Mesenchymal stem cell (in vitro differentiated cells and primary cell): ENCODE results near the gene ALDH9A1.

Source experiments
- DNase-seq: peaks from one replicate; pipeline ENCODE4 v3.0.0-alpha.2; 2013
- H2AFZ ChIP-seq: one replicate; pipeline ENCODE4 v1.6.1; 2013; ENCODE audit warnings: low read depth, mild to moderate bottlenecking, control low read depth, inconsistent platforms, low read length, moderate library complexity
- H2AK5ac ChIP-seq: 2 replicates; pipeline ENCODE4 v1.6.1; 2013; ENCODE audit warnings: low read length, moderate library complexity, mild to moderate bottlenecking, inconsistent platforms; ENCODE audit not compliant: severe bottlenecking
- H2BK120ac ChIP-seq: one replicate; pipeline ENCODE4 v1.6.1; 2013; ENCODE audit warnings: low read depth, mild to moderate bottlenecking, inconsistent platforms, low read length, moderate library complexity
- H2BK12ac ChIP-seq, 2 experiments: one replicate each; pipeline ENCODE4 v1.6.1; 2013; ENCODE audit warnings: inconsistent platforms in 2 of 2, low read length in 2 of 2, mild to moderate bottlenecking in 2 of 2, moderate library complexity in 2 of 2, control low read depth in 1 of 2
- H2BK15ac ChIP-seq: one replicate; pipeline ENCODE4 v1.6.1; 2013; ENCODE audit warnings: mild to moderate bottlenecking, low read depth, inconsistent platforms; ENCODE audit not compliant: poor library complexity, severe bottlenecking
- H2BK5ac ChIP-seq: 2 replicates; pipeline ENCODE4 v1.6.1; 2013; ENCODE audit warnings: low read depth, mild to moderate bottlenecking, low read length, control low read depth, inconsistent platforms; ENCODE audit not compliant: poor library complexity, severe bottlenecking
- H3K14ac ChIP-seq, 2 experiments: one replicate each; pipeline ENCODE4 v1.6.1; 2013; ENCODE audit warnings: inconsistent platforms in 2 of 2, low read length in 2 of 2, control low read depth in 1 of 2, mild to moderate bottlenecking in 1 of 2, moderate library complexity in 1 of 2
- H3K18ac ChIP-seq, 2 experiments: one replicate each; pipeline ENCODE4 v1.6.1; 2013; ENCODE audit warnings: inconsistent platforms in 2 of 2, low read length in 2 of 2, control low read depth in 1 of 2, low read depth in 1 of 2, mild to moderate bottlenecking in 1 of 2
- H3K23ac ChIP-seq, 2 experiments: one replicate each; pipeline ENCODE4 v1.6.1; 2013; ENCODE audit warnings: inconsistent platforms in 2 of 2, low read length in 2 of 2, mild to moderate bottlenecking in 2 of 2, moderate library complexity in 2 of 2, control low read depth in 1 of 2
- H3K27ac ChIP-seq: 2 replicates; pipeline ENCODE4 v1.5.1; 2013; ENCODE audit warnings: mild to moderate bottlenecking, moderate library complexity, low read length, control low read depth, inconsistent platforms; ENCODE audit not compliant: poor library complexity, severe bottlenecking
- H3K27me3 ChIP-seq, 2 experiments: 2 replicates each; pipeline versions ENCODE4 v1.6.1 to v1.7.0; 2013; ENCODE audit warnings: low read length in 2 of 2, mild to moderate bottlenecking in 2 of 2, moderate library complexity in 2 of 2, control low read depth in 1 of 2, inconsistent platforms in 1 of 2; ENCODE audit not compliant: control insufficient read depth in 1 of 2, insufficient read depth in 1 of 2
- H3K36me3 ChIP-seq, 2 experiments: 2 replicates each; pipeline versions ENCODE4 v1.6.1 to v1.7.0; 2013; ENCODE audit warnings: low read length in 2 of 2, control low read depth in 1 of 2, inconsistent platforms in 1 of 2, low read depth in 1 of 2, mild to moderate bottlenecking in 1 of 2; ENCODE audit not compliant: insufficient read depth in 2 of 2, control insufficient read depth in 1 of 2
- H3K4ac ChIP-seq, 2 experiments: one replicate each; pipeline ENCODE4 v1.6.1; 2013; ENCODE audit warnings: inconsistent platforms in 2 of 2, low read length in 2 of 2, mild to moderate bottlenecking in 2 of 2, moderate library complexity in 2 of 2, control low read depth in 1 of 2, low read depth in 1 of 2
- H3K4me1 ChIP-seq: 2 replicates; pipeline ENCODE4 v1.6.1; 2013; ENCODE audit warnings: low read depth, low read length, control low read depth; ENCODE audit not compliant: control insufficient read depth, insufficient read depth
- H3K4me2 ChIP-seq: 2 replicates; pipeline ENCODE4 v1.6.1; 2013; ENCODE audit warnings: low read length, mild to moderate bottlenecking, inconsistent platforms; ENCODE audit not compliant: poor library complexity, severe bottlenecking
- H3K4me3 ChIP-seq, 2 experiments: 2 replicates each; pipeline versions ENCODE4 v1.5.1 to v1.7.0; 2013; ENCODE audit warnings: low read length in 2 of 2, mild to moderate bottlenecking in 2 of 2, control low read depth in 1 of 2, low read depth in 1 of 2; ENCODE audit not compliant: insufficient read depth in 1 of 2
- H3K79me1 ChIP-seq: replicated peaks from 2 replicates; pipeline ENCODE4 v1.6.1; 2013; ENCODE audit warnings: mild to moderate bottlenecking, control low read depth, low read length, inconsistent platforms; ENCODE audit not compliant: poor library complexity, severe bottlenecking
- H3K9ac ChIP-seq: 2 replicates; pipeline ENCODE4 v1.7.0; 2013; ENCODE audit warnings: mild to moderate bottlenecking, low read length, moderate library complexity
- H3K9me3 ChIP-seq: 2 replicates; pipeline ENCODE4 v1.7.0; 2013; ENCODE audit warnings: mild to moderate bottlenecking, low read length; ENCODE audit not compliant: control insufficient read depth
- H4K8ac ChIP-seq: one replicate; pipeline ENCODE4 v1.6.1; 2013; ENCODE audit warnings: inconsistent platforms, mild to moderate bottlenecking, low read length, moderate library complexity
- H4K91ac ChIP-seq: one replicate; pipeline ENCODE4 v1.6.1; 2013; ENCODE audit warnings: mild to moderate bottlenecking, low read length, inconsistent platforms
- WGBS: methylation state at CpG from one replicate; pipeline ENCODE4 v1.1.7; 2013; ENCODE audit warnings: mixed read lengths; 5-methylcytosine and 5-hydroxymethylcytosine counted together

Gene ALDH9A1

GRCh38 chr1:165666152-165666825 is 32.1 kb downstream of the ALDH9A1 start:
- Histone ChIP-seq H4K91ac (no peak overlapping the region), H3K9ac (peak overlapping the region; percentile 47), H2BK120ac (no peak overlapping the region)

GRCh38 chr1:165662186-165662585 is 36.2 kb downstream of the ALDH9A1 start:
- DNase-seq: no peak
- no peaks in the 10 kb centered on the region for H3K9me3 ChIP-seq
- H2AK5ac ChIP-seq: no peak overlapping the region
- H3K14ac ChIP-seq: no peak overlapping the region
- no peak overlapping the region for H3K23ac ChIP-seq
- H3K79me1 ChIP-seq: peaks cover 7% of the 10 kb centered on the region
- H3K4ac ChIP-seq: no peak overlapping the region
- no peak overlapping the region for H2AFZ ChIP-seq
- H3K27ac ChIP-seq: no peak overlapping the region
- no peak overlapping the region for H2BK120ac ChIP-seq
- no peak overlapping the region for H2BK12ac ChIP-seq
- H3K4me2 ChIP-seq: no peak overlapping the region
- H2BK15ac ChIP-seq: no peak overlapping the region
- H4K8ac ChIP-seq: no peak overlapping the region
- no peak overlapping the region for H2BK5ac ChIP-seq
- H4K91ac ChIP-seq: no peak overlapping the region
- H3K4me3 ChIP-seq: no peak overlapping the region
- H3K4me1 ChIP-seq: no peaks in the 10 kb centered on the region
- peaks cover 13 to 85% of the 10 kb centered on the region in 2 experiments for H3K36me3 ChIP-seq
- H3K9ac ChIP-seq: peak overlapping the region; percentile 13
- WGBS: no CpG with 5 or more reads among the region's 3 CpGs
- no peaks in the 10 kb centered on the region for H3K27me3 ChIP-seq
- no peak overlapping the region for H3K18ac ChIP-seq

More at GRCh38 chr1:165666152-165666825, 32.1 kb downstream of the ALDH9A1 start:
- H3K79me1 ChIP-seq: peaks cover 13% of the 10 kb centered on the region
- no peaks in the 10 kb centered on the region for H3K27me3 ChIP-seq
- H2BK15ac ChIP-seq: no peak overlapping the region
- H3K4ac ChIP-seq: no peak overlapping the region
- H3K18ac ChIP-seq: no peak overlapping the region
- no peak overlapping the region for H3K14ac ChIP-seq
- no peaks in the 10 kb centered on the region for H3K4me1 ChIP-seq
- H3K23ac ChIP-seq: no peak overlapping the region
- no peak overlapping the region for H3K27ac ChIP-seq
- peaks cover 19 to 91% of the 10 kb centered on the region in 2 experiments for H3K36me3 ChIP-seq
- no peak overlapping the region for H3K4me2 ChIP-seq
- no peak overlapping the region for H2AK5ac ChIP-seq
- no peak overlapping the region for H2BK5ac ChIP-seq
- H3K9me3 ChIP-seq: no peaks in the 10 kb centered on the region
- peak; percentile 82 for DNase-seq
- no peak overlapping the region for H2AFZ ChIP-seq
- no peak overlapping the region for H4K8ac ChIP-seq
- H3K4me3 ChIP-seq: peak overlapping the region in 1 of 2 experiments; percentile 30
- H2BK12ac ChIP-seq: no peak overlapping the region
- 81% methylated on average over 5 of the region's 5 CpGs for WGBS

GRCh38 chr1:165661703-165662102 is 36.7 kb downstream of the ALDH9A1 start:
- H3K18ac ChIP-seq: no peak overlapping the region
- WGBS: 100% methylated on average over 2 of the region's 2 CpGs
- H3K23ac ChIP-seq: no peak overlapping the region
- peaks cover 7% of the 10 kb centered on the region for H3K79me1 ChIP-seq
- H3K14ac ChIP-seq: no peak overlapping the region
- no peak overlapping the region for H2BK12ac ChIP-seq
- no peak overlapping the region for H4K8ac ChIP-seq
- no peak overlapping the region for H2BK5ac ChIP-seq
- H2BK15ac ChIP-seq: no peak overlapping the region
- peak overlapping the region; percentile 13 for H3K9ac ChIP-seq
- H3K4me3 ChIP-seq: no peak overlapping the region
- no peak for DNase-seq
- no peak overlapping the region for H2BK120ac ChIP-seq
- no peak overlapping the region for H4K91ac ChIP-seq
- H3K27me3 ChIP-seq: no peaks in the 10 kb centered on the region
- no peak overlapping the region for H3K27ac ChIP-seq
- H2AK5ac ChIP-seq: no peak overlapping the region
- no peak overlapping the region for H3K4me2 ChIP-seq
- no peaks in the 10 kb centered on the region for H3K4me1 ChIP-seq
- H2AFZ ChIP-seq: no peak overlapping the region
- H3K36me3 ChIP-seq: peaks cover 11 to 85% of the 10 kb centered on the region in 2 experiments
- no peaks in the 10 kb centered on the region for H3K9me3 ChIP-seq
- no peak overlapping the region for H3K4ac ChIP-seq

GRCh38 chr1:165659581-165659895 is 38.8 kb downstream of the ALDH9A1 start:
- Histone ChIP-seq H3K9me3 (no peaks in the 10 kb centered on the region), H3K36me3 (peaks cover 17 to 91% of the 10 kb centered on the region in 2 experiments), H3K4ac (no peak overlapping the region), H3K23ac (no peak overlapping the region), H3K14ac (no peak overlapping the region), H2BK12ac (no peak overlapping the region), H3K9ac (no peak overlapping the region), H3K18ac (no peak overlapping the region), H3K4me3 (no peak overlapping the region), H2AFZ (no peak overlapping the region), H3K79me1 (peaks cover 10% of the 10 kb centered on the region), H4K91ac (no peak overlapping the region), H2AK5ac (no peak overlapping the region), H3K27ac (no peak overlapping the region), H3K4me2 (no peak overlapping the region), H2BK120ac (no peak overlapping the region), H2BK15ac (no peak overlapping the region), H2BK5ac (no peak overlapping the region), H4K8ac (no peak overlapping the region), H3K27me3 (no peaks in the 10 kb centered on the region), H3K4me1 (no peaks in the 10 kb centered on the region)
- WGBS: 56% methylated on average over 3 of the region's 3 CpGs
- no peak for DNase-seq
